Measurements from ENCODE around the gene RASD1. TPM values are rescaled to one million over a fixed set of nuclear protein-coding genes. Genes with fewer than 3 reads are reported as not detected.

The RASD1 gene
- total RNA-seq, 1 donor from 2014 or later: 6.4 TPM

DNA sequence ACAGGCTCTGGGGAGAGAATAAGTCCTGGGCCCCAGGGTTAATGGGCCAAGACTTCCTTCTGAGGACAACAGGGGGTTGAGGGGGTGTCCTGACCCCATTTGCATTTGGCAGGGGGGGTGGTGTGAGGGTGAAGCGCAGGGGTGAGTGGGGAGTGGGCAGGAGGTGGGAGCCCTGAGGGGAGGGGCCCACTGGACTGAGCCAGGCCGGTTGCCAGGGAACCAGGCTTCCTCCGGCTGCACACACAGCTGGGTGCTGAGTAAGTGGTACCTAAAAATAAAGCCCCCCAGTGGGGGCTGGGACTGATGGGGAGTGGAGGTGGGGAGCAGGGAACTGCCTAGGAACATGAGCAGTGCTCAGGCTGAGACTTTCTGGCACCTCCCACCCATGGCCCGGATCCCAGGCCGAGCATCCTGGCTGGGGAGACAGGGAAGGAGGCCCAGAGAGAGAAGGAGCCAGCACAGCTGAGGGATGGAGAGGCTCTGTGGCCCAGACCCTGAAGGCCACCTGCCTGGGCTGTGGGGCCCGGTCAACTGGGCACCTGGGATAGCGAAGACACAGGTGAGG is 7.5 kb upstream of the RASD1 start:
- Mint-ChIP-seq H3K27ac (no peak overlapping the region), H3K4me3 (no peak overlapping the region)
- TF ChIP-seq, protein P1, sequence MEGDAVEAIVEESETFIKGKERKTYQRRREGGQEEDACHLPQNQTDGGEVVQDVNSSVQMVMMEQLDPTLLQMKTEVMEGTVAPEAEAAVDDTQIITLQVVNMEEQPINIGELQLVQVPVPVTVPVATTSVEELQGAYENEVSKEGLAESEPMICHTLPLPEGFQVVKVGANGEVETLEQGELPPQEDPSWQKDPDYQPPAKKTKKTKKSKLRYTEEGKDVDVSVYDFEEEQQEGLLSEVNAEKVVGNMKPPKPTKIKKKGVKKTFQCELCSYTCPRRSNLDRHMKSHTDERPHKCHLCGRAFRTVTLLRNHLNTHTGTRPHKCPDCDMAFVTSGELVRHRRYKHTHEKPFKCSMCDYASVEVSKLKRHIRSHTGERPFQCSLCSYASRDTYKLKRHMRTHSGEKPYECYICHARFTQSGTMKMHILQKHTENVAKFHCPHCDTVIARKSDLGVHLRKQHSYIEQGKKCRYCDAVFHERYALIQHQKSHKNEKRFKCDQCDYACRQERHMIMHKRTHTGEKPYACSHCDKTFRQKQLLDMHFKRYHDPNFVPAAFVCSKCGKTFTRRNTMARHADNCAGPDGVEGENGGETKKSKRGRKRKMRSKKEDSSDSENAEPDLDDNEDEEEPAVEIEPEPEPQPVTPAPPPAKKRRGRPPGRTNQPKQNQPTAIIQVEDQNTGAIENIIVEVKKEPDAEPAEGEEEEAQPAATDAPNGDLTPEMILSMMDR (conservative IDR thresholded peaks at IDR 0.05): no peak

DNA sequence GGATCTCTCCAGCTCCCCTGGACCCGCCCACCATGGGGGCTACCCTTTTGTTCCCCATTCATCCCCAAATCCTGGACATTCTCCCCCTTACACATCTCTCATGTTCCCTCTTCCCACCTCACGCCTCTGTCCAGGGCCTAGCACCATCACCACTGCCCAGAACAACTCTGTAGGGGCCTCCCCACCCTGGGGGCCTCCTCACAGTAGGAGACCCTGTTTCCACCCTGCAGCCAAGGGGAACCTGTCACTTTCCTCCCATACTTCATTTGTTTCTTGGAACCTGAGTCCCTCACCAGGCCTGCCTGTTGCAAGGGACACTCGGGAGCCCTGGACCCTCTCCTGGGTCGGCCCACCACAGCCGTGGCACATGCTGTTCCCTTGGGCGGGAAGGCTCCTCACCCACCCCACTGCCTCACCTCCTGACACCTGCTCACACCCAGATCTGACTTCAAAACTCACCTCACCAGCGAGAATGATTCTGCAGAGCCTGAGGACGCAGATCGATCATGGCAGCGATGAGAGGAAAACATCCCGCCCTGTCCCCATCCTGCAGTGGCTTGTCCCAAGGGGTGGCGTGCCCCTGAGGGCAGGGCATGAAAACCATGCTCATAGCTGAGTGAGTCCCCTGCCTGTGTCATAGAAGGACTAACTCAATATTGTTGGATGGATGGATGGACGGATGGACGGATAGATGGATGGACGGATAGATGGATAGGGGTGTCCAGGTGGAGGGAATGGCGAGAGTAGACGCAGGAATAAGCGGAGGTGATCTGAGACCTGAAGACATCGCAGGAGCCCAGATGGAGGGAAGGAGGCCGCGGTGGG is 6.8 kb upstream of the RASD1 start:
- no peak overlapping the region for H3K4me3 Mint-ChIP-seq
- peaks cover 4% of the 10 kb centered on the region for H3K27me3 Mint-ChIP-seq
- H3K4me1 Mint-ChIP-seq (ENCODE audit: unreplicated experiment): peaks cover 8% of the 10 kb centered on the region
- no peak overlapping the region for H3K27ac Mint-ChIP-seq
- no peaks in the 10 kb centered on the region for H3K9me3 Mint-ChIP-seq
- H3K36me3 Mint-ChIP-seq: no peaks in the 10 kb centered on the region
- TF ChIP-seq, protein P1 (conservative IDR thresholded peaks at IDR 0.05): no peak
- no peak for DNase-seq (ENCODE audit: extremely low spot score, unreplicated experiment)

More for the DNA sequence above, 7.5 kb upstream of the RASD1 start:
- H3K36me3 Mint-ChIP-seq: no peaks in the 10 kb centered on the region
- no peaks in the 10 kb centered on the region for H3K9me3 Mint-ChIP-seq
- no peak for DNase-seq (ENCODE audit: extremely low spot score, unreplicated experiment)
- H3K27me3 Mint-ChIP-seq: peaks cover 4% of the 10 kb centered on the region
- peaks cover 8% of the 10 kb centered on the region for H3K4me1 Mint-ChIP-seq (ENCODE audit: unreplicated experiment)

GRCh38 chr17:17500999-17501605 is 4.9 kb upstream of the RASD1 start:
- Mint-ChIP-seq H3K4me3 (no peak overlapping the region), H3K9me3 (no peaks in the 10 kb centered on the region), H3K36me3 (no peaks in the 10 kb centered on the region), H3K4me1 (ENCODE audit: unreplicated experiment) (peaks cover 8% of the 10 kb centered on the region), H3K27ac (no peak overlapping the region), H3K27me3 (peaks cover 4% of the 10 kb centered on the region)
- no peak for DNase-seq (ENCODE audit: extremely low spot score, unreplicated experiment)
- TF ChIP-seq, protein P1 (conservative IDR thresholded peaks at IDR 0.05): no peak

GRCh38 chr17:17499402-17500145 is 3.4 kb upstream of the RASD1 start:
- Mint-ChIP-seq H3K36me3 (no peaks in the 10 kb centered on the region), H3K4me3 (no peak overlapping the region), H3K4me1 (ENCODE audit: unreplicated experiment) (peaks cover 12% of the 10 kb centered on the region), H3K27ac (no peak overlapping the region), H3K27me3 (peaks cover 16% of the 10 kb centered on the region), H3K9me3 (no peaks in the 10 kb centered on the region)
- TF ChIP-seq, protein P1 (conservative IDR thresholded peaks at IDR 0.05): no peak
- DNase-seq (ENCODE audit: extremely low spot score, unreplicated experiment): no peak

DNA sequence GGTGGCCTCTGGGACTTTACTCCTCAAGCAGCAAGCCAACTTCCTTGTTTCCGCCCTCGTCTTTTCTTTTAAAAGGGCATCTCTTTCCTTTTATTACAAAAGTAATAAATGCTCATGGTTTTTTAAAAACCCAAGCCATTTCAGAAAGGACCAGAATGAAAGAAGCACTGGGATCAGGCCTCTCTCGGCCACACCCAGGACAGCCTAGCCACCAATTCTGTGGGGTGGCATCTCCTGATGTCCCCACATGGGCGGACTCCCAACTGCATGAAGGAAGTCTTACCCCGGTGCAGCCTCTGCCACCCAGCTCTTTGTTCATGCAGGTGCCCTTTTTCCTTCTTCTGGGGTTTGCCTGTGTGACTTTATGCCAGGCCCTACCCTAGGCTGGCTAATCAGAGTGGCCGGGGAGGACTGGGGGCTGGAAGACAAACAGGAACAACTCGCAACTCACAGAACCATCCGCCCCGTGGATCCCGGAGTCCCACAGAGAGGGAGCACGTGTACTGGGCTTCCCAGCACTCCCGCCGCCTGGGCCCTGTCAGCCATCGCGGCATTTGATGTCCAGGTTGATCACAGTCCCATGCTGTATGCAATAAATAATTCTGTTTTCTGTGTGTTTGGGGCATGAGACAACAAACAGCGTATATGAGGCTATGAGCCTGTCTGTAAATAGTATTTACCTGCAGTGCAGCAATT is 2.6 kb upstream of the RASD1 start:
- Mint-ChIP-seq H3K36me3 (no peaks in the 10 kb centered on the region), H3K4me1 (ENCODE audit: unreplicated experiment) (peaks cover 12% of the 10 kb centered on the region), H3K4me3 (no peak overlapping the region), H3K27ac (no peak overlapping the region), H3K27me3 (peaks cover 18% of the 10 kb centered on the region), H3K9me3 (no peaks in the 10 kb centered on the region)
- TF ChIP-seq, protein P1 (conservative IDR thresholded peaks at IDR 0.05): no peak
- DNase-seq (ENCODE audit: extremely low spot score, unreplicated experiment): no peak
